SK-N-SH treated with all-trans-retinoic acid at 6 μM for 48 hours (cell line): Measurements from ENCODE around the gene SLC12A7.

Source experiments
- ATAC-seq: fragments of 200-7000 bp; cut with Tn5 transposase; 3 replicates; pipeline ENCODE4 v1.9.1; 2020; ENCODE audit warnings: mild to moderate bottlenecking, moderate library complexity
- ARNTL ChIP-seq: fragments of 450-650 bp; formaldehyde crosslinking; IDR thresholded peaks from 2 replicates; pipeline ENCODE4 v1.5.0; 2020; ENCODE audit warnings: low read depth, mild to moderate bottlenecking, moderate library complexity, borderline replicate concordance
- BACH2 ChIP-seq: fragments of 250-450 bp; sonication (Bioruptor Pico); IDR thresholded peaks from 2 replicates; pipeline ENCODE4 v1.9.0; 2021; ENCODE audit warnings: mild to moderate bottlenecking, borderline replicate concordance
- CREB5 ChIP-seq: fragments of 250-450 bp; sonication (Bioruptor Pico); IDR thresholded peaks from 2 replicates; pipeline ENCODE4 v1.5.1; 2020; ENCODE audit warnings: low read depth, mild to moderate bottlenecking, moderate library complexity
- CSDC2 ChIP-seq: fragments of 250-450 bp; sonication (Bioruptor Pico); IDR thresholded peaks from 2 replicates; pipeline ENCODE4 v1.5.0; 2020; ENCODE audit warnings: mild to moderate bottlenecking, moderate library complexity
- CSRNP3 ChIP-seq: fragments of 250-450 bp; sonication (Bioruptor Pico); IDR thresholded peaks from 2 replicates; pipeline ENCODE4 v1.5.1; 2021; ENCODE audit warnings: mild to moderate bottlenecking, moderate library complexity
- ESRRG ChIP-seq: fragments of 250-450 bp; sonication (Bioruptor Pico); IDR thresholded peaks from 2 replicates; pipeline ENCODE4 v1.6.1; 2021; ENCODE audit warnings: mild to moderate bottlenecking
- GLIS3 ChIP-seq: fragments of 250-450 bp; sonication (Bioruptor Pico); IDR thresholded peaks from 2 replicates; pipeline ENCODE4 v1.5.0; 2020; ENCODE audit warnings: mild to moderate bottlenecking, moderate library complexity
- ISL1 ChIP-seq: fragments of 250-450 bp; sonication (Bioruptor Pico); IDR thresholded peaks from 2 replicates; pipeline ENCODE4 v2.1.2; 2022; ENCODE audit warnings: mild to moderate bottlenecking, moderate library complexity
- OSR1 ChIP-seq: fragments of 250-450 bp; sonication (Bioruptor Pico); IDR thresholded peaks from 2 replicates; pipeline ENCODE4 v1.8.0; 2022; ENCODE audit warnings: moderate library complexity, mild to moderate bottlenecking, inconsistent platforms
- PATZ1 ChIP-seq: fragments of 250-450 bp; sonication (Bioruptor Pico); IDR thresholded peaks from 2 replicates; pipeline ENCODE4 v1.8.0; 2020; ENCODE audit warnings: mild to moderate bottlenecking, moderate library complexity, borderline replicate concordance
- POU6F1 ChIP-seq: fragments of 250-450 bp; sonication (Bioruptor Pico); IDR thresholded peaks from 2 replicates; pipeline ENCODE4 v1.8.0; 2021; ENCODE audit warnings: low read depth, mild to moderate bottlenecking, moderate library complexity, borderline replicate concordance
- PPARA ChIP-seq: fragments of 250-450 bp; sonication (Bioruptor Pico); IDR thresholded peaks from 2 replicates; pipeline ENCODE4 v1.5.0; 2020; ENCODE audit warnings: mild to moderate bottlenecking, borderline replicate concordance
- RARB ChIP-seq: fragments of 250-450 bp; sonication (Bioruptor Pico); IDR thresholded peaks from 2 replicates; pipeline ENCODE4 v1.8.0; 2021; ENCODE audit warnings: mild to moderate bottlenecking, moderate library complexity
- TCF4 ChIP-seq: fragments of 250-450 bp; sonication (Bioruptor Pico); IDR thresholded peaks from 2 replicates; pipeline ENCODE4 v1.8.0; 2021; ENCODE audit warnings: mild to moderate bottlenecking, moderate library complexity, borderline replicate concordance
- TOX ChIP-seq: fragments of 250-450 bp; sonication (Bioruptor Pico); IDR thresholded peaks from 2 replicates; pipeline ENCODE4 v1.8.0; 2021; ENCODE audit warnings: mild to moderate bottlenecking, moderate library complexity, borderline replicate concordance
- TSHZ2 ChIP-seq: fragments of 250-450 bp; sonication (Bioruptor Pico); IDR thresholded peaks from 2 replicates; pipeline ENCODE4 v1.5.0; 2020; ENCODE audit warnings: mild to moderate bottlenecking, moderate library complexity
- ZC3H10 ChIP-seq: fragments of 250-450 bp; sonication (Bioruptor Pico); IDR thresholded peaks from 2 replicates; pipeline ENCODE4 v1.5.1; 2021; ENCODE audit warnings: mild to moderate bottlenecking, moderate library complexity
- ZFP3 ChIP-seq: fragments of 250-450 bp; sonication (Bioruptor Pico); IDR thresholded peaks from 2 replicates; pipeline ENCODE4 v1.5.0; 2020; ENCODE audit warnings: mild to moderate bottlenecking, moderate library complexity
- ZNF565 ChIP-seq: fragments of 450-650 bp; formaldehyde crosslinking; conservative IDR thresholded peaks from 2 replicates; pipeline ENCODE4 v1.5.0; 2020; ENCODE audit warnings: low read depth, mild to moderate bottlenecking, moderate library complexity
- ZNF70 ChIP-seq: fragments of 450-650 bp; formaldehyde crosslinking; IDR thresholded peaks from 2 replicates; pipeline ENCODE4 v1.5.0; 2020; ENCODE audit warnings: mild to moderate bottlenecking, moderate library complexity

The SLC12A7 gene

GRCh38 chr5:1055896-1056610, 55.8 kb downstream of the SLC12A7 start:
- ATAC-seq: no peak
- TF ChIP-seq POU6F1 (CRISPR knock-in tag): no peak
- no peak for TF ChIP-seq ZNF565 (CRISPR knock-in tag)
- TF ChIP-seq, all 23 proteins: peak for 0

- no peak for ATAC-seq
- TF ChIP-seq CSRNP3 (no peak), POU6F1 (CRISPR knock-in tag) (no peak), TOX (CRISPR knock-in tag) (no peak), CSDC2 (CRISPR knock-in tag) (no peak), ISL1 (no peak), ARNTL (CRISPR knock-in tag) (no peak), RARB (CRISPR knock-in tag) (no peak), OSR1 (CRISPR knock-in tag) (no peak), BACH2 (no peak), TCF4 (no peak), GLIS3 (CRISPR knock-in tag) (no peak), ZC3H10 (CRISPR knock-in tag) (no peak), PATZ1 (CRISPR knock-in tag) (no peak), ZFP3 (no peak), ESRRG (CRISPR knock-in tag) (no peak), CREB5 (CRISPR knock-in tag) (no peak)
Measured at GRCh38 chr5:1054799-1055775, 56.8 kb downstream of the SLC12A7 start.

- TF ChIP-seq CREB5 (CRISPR knock-in tag): no peak
- no peak for TF ChIP-seq ISL1
- no peak for TF ChIP-seq PATZ1 (CRISPR knock-in tag)
- no peak for TF ChIP-seq ZNF70 (CRISPR knock-in tag)
- TF ChIP-seq BACH2: no peak
- no peak for TF ChIP-seq TSHZ2
- no peak for TF ChIP-seq OSR1 (CRISPR knock-in tag)
- no peak for TF ChIP-seq ZFP3
- no peak for TF ChIP-seq PPARA
- TF ChIP-seq CSDC2 (CRISPR knock-in tag): no peak
- TF ChIP-seq, all 23 proteins: peak for 0
- no peak for ATAC-seq
Measured at GRCh38 chr5:1054018-1054798, 57.7 kb downstream of the SLC12A7 start.
